Kidney epithelial cell (primary cell): ENCODE data around the gene NAA38. TPM values are rescaled to one million over a fixed set of nuclear protein-coding genes. Genes with fewer than 3 reads are reported as not detected.

Experiments used
- DNase-seq: peaks from one replicate; pipeline ENCODE4 v3.0.0-alpha.2; 2010; ENCODE audit warnings: low read depth
- H3K27me3 ChIP-seq: 2 replicates; pipeline ENCODE4 v1.6.0; 2011; ENCODE audit warnings: low read length; ENCODE audit not compliant: control insufficient read depth, insufficient read depth
- H3K36me3 ChIP-seq: 2 replicates; pipeline ENCODE4 v1.5.1; 2011; ENCODE audit warnings: low read length; ENCODE audit not compliant: control insufficient read depth, insufficient read depth
- H3K4me3 ChIP-seq: 2 replicates; pipeline ENCODE4 v1.5.1; 2011; ENCODE audit warnings: low read depth, mild to moderate bottlenecking, control low read depth, low read length
- total RNA-seq: library from RNA; depleted of rRNA; stranded (reverse); fragments of >200 nt; gene quantifications from 2 replicates; pipeline ENCODE4 v1.2.3, GENCODE V29; 2015
- TF ChIP-seq, protein P1 (sequence below): IDR thresholded peaks from 2 replicates; pipeline ENCODE4 v1.5.1; 2011; ENCODE audit warnings: mild to moderate bottlenecking, moderate library complexity, low read length, control low read depth, inconsistent platforms; ENCODE audit not compliant: insufficient read depth, poor library complexity, severe bottlenecking

The NAA38 gene
- total RNA-seq, 1 donor from 2014 or later: 51.0 TPM

- Histone ChIP-seq H3K4me3 (no peak overlapping the region), H3K36me3 (no peaks in the 10 kb centered on the region), H3K27me3 (peaks cover 2% of the 10 kb centered on the region)
- DNase-seq: no peak
- TF ChIP-seq, protein P1, sequence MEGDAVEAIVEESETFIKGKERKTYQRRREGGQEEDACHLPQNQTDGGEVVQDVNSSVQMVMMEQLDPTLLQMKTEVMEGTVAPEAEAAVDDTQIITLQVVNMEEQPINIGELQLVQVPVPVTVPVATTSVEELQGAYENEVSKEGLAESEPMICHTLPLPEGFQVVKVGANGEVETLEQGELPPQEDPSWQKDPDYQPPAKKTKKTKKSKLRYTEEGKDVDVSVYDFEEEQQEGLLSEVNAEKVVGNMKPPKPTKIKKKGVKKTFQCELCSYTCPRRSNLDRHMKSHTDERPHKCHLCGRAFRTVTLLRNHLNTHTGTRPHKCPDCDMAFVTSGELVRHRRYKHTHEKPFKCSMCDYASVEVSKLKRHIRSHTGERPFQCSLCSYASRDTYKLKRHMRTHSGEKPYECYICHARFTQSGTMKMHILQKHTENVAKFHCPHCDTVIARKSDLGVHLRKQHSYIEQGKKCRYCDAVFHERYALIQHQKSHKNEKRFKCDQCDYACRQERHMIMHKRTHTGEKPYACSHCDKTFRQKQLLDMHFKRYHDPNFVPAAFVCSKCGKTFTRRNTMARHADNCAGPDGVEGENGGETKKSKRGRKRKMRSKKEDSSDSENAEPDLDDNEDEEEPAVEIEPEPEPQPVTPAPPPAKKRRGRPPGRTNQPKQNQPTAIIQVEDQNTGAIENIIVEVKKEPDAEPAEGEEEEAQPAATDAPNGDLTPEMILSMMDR: no peak
Observed at GRCh38 chr17:7830616-7831015, 26.7 kb downstream of the NAA38 start.

GRCh38 chr17:7825206-7825990 is 32.0 kb downstream of the NAA38 start:
- TF ChIP-seq, protein P1: no peak
- Histone ChIP-seq H3K36me3 (no peaks in the 10 kb centered on the region), H3K4me3 (no peak overlapping the region), H3K27me3 (peaks cover 8% of the 10 kb centered on the region)
- no peak for DNase-seq

- Histone ChIP-seq H3K4me3 (no peak overlapping the region), H3K36me3 (no peaks in the 10 kb centered on the region), H3K27me3 (peaks cover 8% of the 10 kb centered on the region)
- DNase-seq: no peak
- TF ChIP-seq, protein P1: no peak
Observed at GRCh38 chr17:7824021-7824924, 33.1 kb downstream of the NAA38 start.

DNA sequence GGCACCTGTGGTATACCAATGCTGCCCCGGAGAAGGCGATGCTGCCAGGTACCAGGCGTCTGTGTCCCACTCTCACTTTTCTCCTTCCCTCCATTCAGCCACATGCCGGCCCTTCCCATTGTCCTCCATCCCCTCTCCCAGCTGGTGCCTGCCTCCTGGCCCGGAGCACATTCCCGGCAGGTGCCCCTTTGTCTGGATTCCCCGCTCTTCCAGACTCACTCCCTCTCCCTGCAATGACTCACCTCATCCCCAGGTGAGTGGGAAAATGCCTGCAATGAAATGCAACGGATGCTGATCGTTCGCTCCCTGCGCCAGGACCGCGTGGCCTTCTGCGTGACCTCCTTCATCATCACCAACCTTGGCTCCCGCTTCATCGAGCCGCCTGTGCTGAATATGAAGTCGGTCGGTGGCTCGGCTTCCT is 33.8 kb downstream of the NAA38 start:
- Histone ChIP-seq H3K36me3 (no peaks in the 10 kb centered on the region), H3K27me3 (peaks cover 11% of the 10 kb centered on the region), H3K4me3 (no peak overlapping the region)
- no peak for DNase-seq
- TF ChIP-seq, protein P1: no peak

DNA sequence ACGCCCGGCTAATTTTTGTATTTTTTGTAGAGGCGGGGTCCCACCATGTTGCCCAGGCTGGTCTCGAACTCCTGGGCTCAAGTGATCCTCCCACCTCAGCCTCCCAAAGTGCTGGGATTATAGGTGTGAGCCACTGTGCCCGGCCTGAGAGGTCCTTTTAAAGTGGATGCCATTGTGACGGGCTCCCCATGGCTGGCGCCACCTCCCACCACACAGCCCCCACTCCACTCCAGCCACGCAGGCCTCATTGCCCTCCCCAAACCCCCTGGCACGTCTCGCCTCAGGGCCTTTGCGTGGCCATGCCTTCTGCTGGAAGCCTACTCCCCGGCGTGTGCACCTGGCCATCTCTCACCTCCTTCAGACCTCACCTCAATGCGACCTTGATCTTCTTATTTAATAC is 35.2 kb downstream of the NAA38 start:
- TF ChIP-seq, protein P1: no peak
- Histone ChIP-seq H3K4me3 (no peak overlapping the region), H3K36me3 (no peaks in the 10 kb centered on the region), H3K27me3 (peaks cover 12% of the 10 kb centered on the region)
- DNase-seq: no peak
